ENCODE measurements around the gene PDE8A.
A peak's percentile ranks its signal among the peaks of the same experiment; 100 is the strongest.

PDE8A gene

GRCh38 chr15:85047271-85047948 is 65.8 kb downstream of the PDE8A start:
- TF ChIP-seq CTCF (IDR thresholded peaks at IDR 0.05; ENCODE audit: unreplicated experiment in 3 of 3) = no peak
- Mint-ChIP-seq H3K9me3 (no peaks in the 10 kb centered on the region), H3K4me3 (no peak overlapping the region), H3K27me3 (ENCODE audit: low read depth) (no peaks in the 10 kb centered on the region), H3K27ac (peak overlapping the region; percentile 35 to 87 (median 74)), H3K36me3 (ENCODE audit: low read depth) (no peaks in the 10 kb centered on the region), H3K4me1 (peaks cover 8% of the 10 kb centered on the region)

- Mint-ChIP-seq H3K4me3 (no peak overlapping the region), H3K36me3 (ENCODE audit: low read depth) (no peaks in the 10 kb centered on the region), H3K4me1 (peaks cover 8% of the 10 kb centered on the region), H3K9me3 (no peaks in the 10 kb centered on the region), H3K27ac (peak overlapping the region in 2 of 3 experiments; percentile 33 to 40), H3K27me3 (ENCODE audit: low read depth) (no peaks in the 10 kb centered on the region)
- no peak for TF ChIP-seq CTCF (IDR thresholded peaks at IDR 0.05; ENCODE audit: unreplicated experiment in 3 of 3)
Measured at GRCh38 chr15:85048430-85048829, 66.8 kb downstream of the PDE8A start.

- H3K9me3 Mint-ChIP-seq = peaks cover 6% of the 10 kb centered on the region
- no peak for TF ChIP-seq CTCF (IDR thresholded peaks at IDR 0.05; ENCODE audit: unreplicated experiment in 3 of 3)
Measured at GRCh38 chr15:85049805-85050204, 68.1 kb downstream of the PDE8A start.

GRCh38 chr15:85059734-85060133 is 78.1 kb downstream of the PDE8A start:
- H3K27me3 Mint-ChIP-seq (ENCODE audit: low read depth) = no peaks in the 10 kb centered on the region
- H3K9me3 Mint-ChIP-seq = peaks cover 57% of the 10 kb centered on the region
- no peaks in the 10 kb centered on the region for H3K4me1 Mint-ChIP-seq
- peaks cover 40% of the 10 kb centered on the region for H3K36me3 Mint-ChIP-seq (ENCODE audit: low read depth)
- no peak for TF ChIP-seq CTCF (IDR thresholded peaks at IDR 0.05; ENCODE audit: unreplicated experiment in 3 of 3)
- no peak overlapping the region for H3K4me3 Mint-ChIP-seq
- H3K27ac Mint-ChIP-seq = no peak overlapping the region

More at GRCh38 chr15:85049805-85050204, 68.1 kb downstream of the PDE8A start:
- Mint-ChIP-seq H3K36me3 (ENCODE audit: low read depth) (no peaks in the 10 kb centered on the region), H3K27me3 (ENCODE audit: low read depth) (no peaks in the 10 kb centered on the region), H3K4me1 (peaks cover 8% of the 10 kb centered on the region), H3K4me3 (no peak overlapping the region), H3K27ac (no peak overlapping the region)

- H3K27ac Mint-ChIP-seq = no peak overlapping the region
- no peak overlapping the region for H3K4me3 Mint-ChIP-seq
- no peaks in the 10 kb centered on the region for H3K4me1 Mint-ChIP-seq
- H3K36me3 Mint-ChIP-seq (ENCODE audit: low read depth) = peaks cover 30% of the 10 kb centered on the region
- H3K9me3 Mint-ChIP-seq = peaks cover 40% of the 10 kb centered on the region
- no peak for TF ChIP-seq CTCF (IDR thresholded peaks at IDR 0.05; ENCODE audit: unreplicated experiment in 3 of 3)
- H3K27me3 Mint-ChIP-seq (ENCODE audit: low read depth) = no peaks in the 10 kb centered on the region
Measured at GRCh38 chr15:85062560-85062959, 80.9 kb downstream of the PDE8A start.

- Mint-ChIP-seq H3K36me3 (ENCODE audit: low read depth) (peaks cover 29% of the 10 kb centered on the region), H3K9me3 (peaks cover 35% of the 10 kb centered on the region), H3K27ac (no peak overlapping the region), H3K27me3 (ENCODE audit: low read depth) (no peaks in the 10 kb centered on the region), H3K4me3 (no peak overlapping the region), H3K4me1 (no peaks in the 10 kb centered on the region)
- TF ChIP-seq CTCF (IDR thresholded peaks at IDR 0.05; ENCODE audit: unreplicated experiment in 3 of 3) = no peak
Measured at GRCh38 chr15:85063088-85063487, 81.4 kb downstream of the PDE8A start.
